HEK293T (cell line): Measurements from ENCODE around the gene RPL13.

ENCODE experiments used
- ELF4 ChIP-seq: fragments of 450-650 bp; IDR thresholded peaks from 2 replicates; pipeline ENCODE4 v1.6.1; 2017; ENCODE audit warnings: antibody characterized with exemption
- FOXK2 ChIP-seq: fragments of 450-650 bp; IDR thresholded peaks from 2 replicates; pipeline ENCODE4 v1.6.1; 2016; ENCODE audit warnings: mild to moderate bottlenecking
- L3MBTL2 ChIP-seq: fragments of 450-650 bp; conservative IDR thresholded peaks from 2 replicates; pipeline ENCODE4 v1.6.1; 2016; ENCODE audit warnings: mild to moderate bottlenecking
- LEF1 ChIP-seq: fragments of 450-650 bp; IDR thresholded peaks from 2 replicates; pipeline ENCODE4 v1.6.1; 2017; ENCODE audit warnings: mild to moderate bottlenecking, borderline replicate concordance
- SP1 ChIP-seq: fragments of 450-650 bp; IDR thresholded peaks from 2 replicates; pipeline ENCODE4 v1.6.1; 2017
- SUZ12 ChIP-seq: fragments of 450-650 bp; IDR thresholded peaks from 2 replicates; pipeline ENCODE4 v1.6.1; 2016; ENCODE audit warnings: mild to moderate bottlenecking
- TARDBP ChIP-seq: fragments of 450-650 bp; IDR thresholded peaks from 2 replicates; pipeline ENCODE4 v1.6.1; 2016
- ZNF384 ChIP-seq: fragments of 450-650 bp; IDR thresholded peaks from 2 replicates; pipeline ENCODE4 v1.6.1; 2016

DNA sequence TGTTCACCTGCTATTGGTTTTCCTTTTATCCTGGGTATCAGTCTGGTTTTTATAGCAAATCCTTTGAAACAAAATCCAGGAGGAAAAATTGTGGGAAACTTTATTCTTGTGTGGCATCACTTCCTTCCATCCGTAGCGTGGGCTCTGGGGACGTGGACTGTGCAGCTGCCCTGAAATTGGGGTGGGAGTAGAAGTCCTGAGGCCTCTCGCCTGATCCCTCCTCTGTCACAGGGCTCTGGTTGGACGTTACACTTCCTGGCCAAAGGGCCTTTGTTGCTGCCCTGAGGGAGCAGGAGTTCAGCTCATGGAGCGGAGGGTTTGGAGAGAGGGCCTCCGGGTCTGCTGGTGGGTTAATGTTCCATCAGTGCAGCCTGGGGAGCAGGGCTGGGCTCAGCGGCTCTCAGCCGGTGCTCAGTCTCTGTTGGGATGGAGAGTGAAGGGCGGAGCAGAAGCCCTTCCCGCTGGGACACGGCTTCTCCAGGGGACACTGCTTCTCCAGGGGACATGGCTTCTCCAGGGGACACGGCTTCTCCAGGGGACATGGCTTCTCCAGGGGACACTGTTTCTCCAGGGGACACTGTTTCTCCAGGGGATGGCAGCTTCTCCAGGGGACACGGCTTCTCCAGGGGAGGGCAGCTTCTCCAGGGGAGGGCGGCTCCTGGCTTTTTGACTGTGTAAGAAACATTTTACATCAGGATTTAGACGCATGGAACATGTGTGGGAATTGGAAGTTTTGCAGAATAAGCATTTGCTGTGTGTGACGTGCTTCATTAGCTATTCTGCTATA lies 15.2 kb upstream of the RPL13 start:
- TF ChIP-seq L3MBTL2: no peak
- no peak for TF ChIP-seq SP1
- no peak for TF ChIP-seq LEF1
- TF ChIP-seq TARDBP: no peak
- TF ChIP-seq FOXK2: no peak
- no peak for TF ChIP-seq ELF4
- TF ChIP-seq SUZ12: no peak
- TF ChIP-seq ZNF384: no peak
